ENCODE data around the gene MAN2A1.

Gene MAN2A1

DNA sequence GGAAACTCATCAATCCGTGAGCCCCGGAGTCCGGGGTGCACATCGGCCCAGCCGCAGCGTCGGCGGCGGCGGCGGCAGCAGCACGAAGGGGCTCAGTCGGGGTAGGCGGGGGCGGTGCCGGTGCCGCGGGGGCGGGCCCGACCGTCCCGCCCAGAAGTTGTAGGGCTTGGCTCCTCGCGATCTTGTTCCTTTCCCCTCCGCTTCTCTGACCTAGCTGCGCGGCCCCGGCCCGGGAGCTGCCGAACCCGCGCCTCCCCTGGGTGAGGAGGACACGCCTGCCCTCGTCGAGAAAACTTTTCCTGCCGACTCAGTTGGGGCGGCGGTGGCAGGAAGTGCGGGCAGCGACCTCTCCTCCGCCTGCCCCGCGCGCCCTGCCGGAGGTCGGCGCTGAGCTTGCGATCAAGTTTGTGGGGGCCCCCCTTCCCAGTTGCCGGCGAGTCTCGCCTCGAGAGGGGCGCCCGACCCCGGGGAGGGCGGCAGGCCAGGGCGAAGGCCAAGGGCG is at the start of gene MAN2A1:
Gene MAN2A1, plus strand, starts transcription at position 188 of the 502 bp plus-strand sequence. CDS start 491 bp downstream, outside the sequence.
- peak within 1 kb of the TSS; percentile 83 for H3K27ac ChIP-seq (ENCODE audit: low read depth, low read length)
- peaks cover 14% of the 10 kb centered on the region for H3K4me1 ChIP-seq (ENCODE audit: control insufficient read depth, insufficient read depth, low read length)
- no peaks in the 10 kb centered on the region for H3K36me3 ChIP-seq (ENCODE audit: control insufficient read depth, insufficient read depth, low read length)
- H3K4me3 ChIP-seq (ENCODE audit: low read length): peak within 1 kb of the TSS; percentile 86
- no peaks in the 10 kb centered on the region for H3K27me3 ChIP-seq (ENCODE audit: control insufficient read depth, insufficient read depth, low read length)
- peak within 1 kb of the TSS; percentile 86 for H3K9ac ChIP-seq (ENCODE audit: low read length)

DNA sequence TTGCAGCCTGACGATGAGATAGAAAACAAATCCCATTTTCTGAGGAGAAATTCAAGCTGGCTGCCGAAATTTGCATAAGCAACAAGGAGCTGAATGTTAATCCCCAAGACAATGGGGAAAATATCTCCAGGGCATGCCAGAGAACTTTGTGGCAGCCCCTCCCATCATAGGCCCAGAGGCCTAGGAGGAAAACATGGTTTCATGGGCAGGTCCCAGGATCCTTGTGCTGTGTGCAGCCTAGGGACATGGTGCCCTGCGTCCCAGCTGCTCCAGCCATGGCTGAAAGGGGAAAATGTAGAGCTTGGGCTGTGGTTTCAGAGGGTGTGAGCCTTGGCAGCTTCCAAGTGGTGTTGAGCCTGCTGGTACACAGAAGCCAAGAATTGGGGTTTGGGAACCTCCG is 48.8 kb upstream of the MAN2A1 start:
- H3K4me3 ChIP-seq (ENCODE audit: low read length): no peak overlapping the region
- H3K4me1 ChIP-seq (ENCODE audit: control insufficient read depth, insufficient read depth, low read length): peaks cover 5% of the 10 kb centered on the region
- H3K36me3 ChIP-seq (ENCODE audit: control insufficient read depth, insufficient read depth, low read length): no peaks in the 10 kb centered on the region
- no peak overlapping the region for H3K27ac ChIP-seq (ENCODE audit: low read depth, low read length)
- no peak overlapping the region for H3K9ac ChIP-seq (ENCODE audit: low read length)
- H3K27me3 ChIP-seq (ENCODE audit: control insufficient read depth, insufficient read depth, low read length): no peaks in the 10 kb centered on the region

DNA sequence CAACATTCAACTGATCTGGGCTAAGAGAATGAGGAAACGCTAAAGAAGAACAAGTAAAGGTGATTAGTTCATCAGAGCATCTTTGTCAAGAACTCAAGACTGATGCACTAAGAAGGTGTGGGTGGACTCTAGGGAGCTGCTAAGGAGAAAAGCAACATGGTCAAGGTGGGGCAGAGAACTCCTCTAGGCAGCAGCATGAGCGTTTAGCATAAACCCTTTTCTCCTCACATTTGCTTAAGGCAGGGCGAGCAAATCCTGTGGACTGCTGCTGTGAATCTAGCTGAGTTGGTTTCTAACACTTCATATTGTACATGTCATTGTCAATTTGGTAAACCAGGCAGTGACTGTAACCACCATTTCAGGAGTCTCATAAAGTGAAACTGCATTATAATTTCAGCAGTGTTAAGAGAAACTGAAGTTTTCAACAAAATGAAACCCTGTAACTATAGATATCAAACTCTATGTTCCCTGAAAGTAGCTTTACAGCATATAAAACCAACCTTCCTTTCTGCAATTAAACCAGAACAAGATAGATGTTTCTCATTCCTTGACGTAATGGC is 45.9 kb upstream of the MAN2A1 start:
- no peak overlapping the region for H3K4me3 ChIP-seq (ENCODE audit: low read length)
- H3K36me3 ChIP-seq (ENCODE audit: control insufficient read depth, insufficient read depth, low read length): no peaks in the 10 kb centered on the region
- H3K27me3 ChIP-seq (ENCODE audit: control insufficient read depth, insufficient read depth, low read length): no peaks in the 10 kb centered on the region
- peaks cover 5% of the 10 kb centered on the region for H3K4me1 ChIP-seq (ENCODE audit: control insufficient read depth, insufficient read depth, low read length)
- H3K9ac ChIP-seq (ENCODE audit: low read length): no peak overlapping the region
- H3K27ac ChIP-seq (ENCODE audit: low read depth, low read length): no peak overlapping the region

DNA sequence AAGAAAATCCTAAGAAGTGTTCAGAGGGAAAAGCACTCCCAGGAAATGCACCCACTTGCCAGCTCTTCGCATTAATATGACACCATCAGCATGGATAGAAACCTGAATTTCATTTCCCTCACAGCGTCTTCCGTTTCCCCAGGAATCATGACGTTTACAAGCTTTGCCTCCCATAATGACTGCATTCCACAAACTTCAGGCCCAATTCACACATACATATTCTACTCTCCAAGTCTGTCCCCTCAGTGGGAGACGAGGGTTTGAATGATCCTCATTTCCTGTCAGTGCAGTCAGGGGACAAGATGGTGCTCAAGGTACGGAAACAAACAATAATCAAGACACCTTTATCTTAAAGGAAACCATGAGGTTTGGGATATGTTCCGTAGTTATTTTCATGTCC is 44.9 kb upstream of the MAN2A1 start:
- Histone ChIP-seq H3K4me3 (ENCODE audit: low read length) (no peak overlapping the region), H3K9ac (ENCODE audit: low read length) (no peak overlapping the region), H3K4me1 (ENCODE audit: control insufficient read depth, insufficient read depth, low read length) (peaks cover 5% of the 10 kb centered on the region), H3K36me3 (ENCODE audit: control insufficient read depth, insufficient read depth, low read length) (no peaks in the 10 kb centered on the region), H3K27ac (ENCODE audit: low read depth, low read length) (no peak overlapping the region), H3K27me3 (ENCODE audit: control insufficient read depth, insufficient read depth, low read length) (no peaks in the 10 kb centered on the region)

DNA sequence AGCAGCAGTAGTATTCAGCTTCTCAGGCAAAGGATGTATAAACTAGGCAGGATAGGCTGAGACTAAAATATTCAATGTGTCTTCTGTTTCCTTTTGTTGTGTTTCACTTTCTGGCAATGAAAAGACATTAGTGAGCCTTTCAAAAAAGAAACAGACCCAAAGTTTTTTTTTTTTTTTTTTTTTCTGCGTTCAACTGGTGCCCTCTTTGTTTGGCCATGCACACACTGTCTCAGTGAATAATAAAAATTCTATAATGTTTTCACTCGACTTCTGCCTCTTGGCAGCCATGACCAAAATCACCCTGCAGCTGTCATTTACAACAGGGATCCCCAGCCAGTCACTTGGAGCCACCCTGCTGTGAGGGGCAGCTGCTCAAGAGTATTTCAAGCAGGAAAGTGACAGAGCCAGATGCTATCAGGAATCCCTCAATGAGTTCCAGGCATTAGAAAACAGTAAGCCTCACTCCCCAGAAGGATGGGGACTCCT is 44.0 kb upstream of the MAN2A1 start:
- H3K36me3 ChIP-seq (ENCODE audit: control insufficient read depth, insufficient read depth, low read length): no peaks in the 10 kb centered on the region
- H3K27me3 ChIP-seq (ENCODE audit: control insufficient read depth, insufficient read depth, low read length): no peaks in the 10 kb centered on the region
- H3K4me3 ChIP-seq (ENCODE audit: low read length): no peak overlapping the region
- H3K27ac ChIP-seq (ENCODE audit: low read depth, low read length): no peak overlapping the region
- H3K9ac ChIP-seq (ENCODE audit: low read length): no peak overlapping the region
- H3K4me1 ChIP-seq (ENCODE audit: control insufficient read depth, insufficient read depth, low read length): peaks cover 5% of the 10 kb centered on the region

DNA sequence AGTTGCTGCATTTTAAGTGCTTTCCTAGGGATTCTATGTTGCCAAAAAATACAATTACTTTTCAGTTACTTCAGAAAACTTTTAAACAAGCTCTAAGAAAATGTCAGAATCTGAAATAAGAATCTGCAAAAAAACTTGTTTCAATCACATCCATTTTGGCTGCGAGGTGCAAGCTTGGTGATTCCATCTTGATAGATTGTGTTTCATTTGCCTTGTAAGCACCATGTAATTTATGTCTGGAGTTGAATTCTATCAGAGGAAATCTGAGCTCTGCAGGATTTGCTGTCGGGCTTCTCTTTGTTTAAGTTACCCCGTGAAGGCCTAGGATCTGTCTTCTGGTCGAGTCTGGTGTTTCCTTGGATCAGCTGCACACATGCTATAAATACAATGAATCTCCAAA is 40.4 kb upstream of the MAN2A1 start:
- Histone ChIP-seq H3K36me3 (ENCODE audit: control insufficient read depth, insufficient read depth, low read length) (no peaks in the 10 kb centered on the region), H3K4me3 (ENCODE audit: low read length) (no peak overlapping the region)

DNA sequence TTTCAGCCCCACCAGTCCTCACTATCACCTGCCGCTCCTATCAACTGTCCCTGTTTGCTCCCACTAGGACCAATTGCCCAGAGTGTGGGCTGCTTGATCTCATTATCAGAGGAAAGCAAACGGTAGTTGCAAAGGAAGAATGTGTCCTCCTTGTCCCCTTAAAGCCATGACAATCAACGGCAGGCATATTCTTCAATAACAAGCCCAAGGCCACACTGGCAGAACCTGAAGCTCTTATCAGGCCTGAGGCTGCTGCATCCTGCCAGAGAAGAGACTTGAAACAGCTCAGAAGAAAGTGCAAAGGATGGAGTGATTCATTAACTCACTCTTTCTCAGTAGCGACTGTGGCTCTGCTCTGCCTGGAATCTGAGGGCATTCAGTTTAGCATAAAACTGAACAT is 39.2 kb upstream of the MAN2A1 start:
- H3K27ac ChIP-seq (ENCODE audit: low read depth, low read length): no peak overlapping the region
- H3K9ac ChIP-seq (ENCODE audit: low read length): no peak overlapping the region
- no peaks in the 10 kb centered on the region for H3K36me3 ChIP-seq (ENCODE audit: control insufficient read depth, insufficient read depth, low read length)
- H3K4me3 ChIP-seq (ENCODE audit: low read length): no peak overlapping the region
- H3K4me1 ChIP-seq (ENCODE audit: control insufficient read depth, insufficient read depth, low read length): no peaks in the 10 kb centered on the region
- H3K27me3 ChIP-seq (ENCODE audit: control insufficient read depth, insufficient read depth, low read length): no peaks in the 10 kb centered on the region

More for the DNA sequence above, 40.4 kb upstream of the MAN2A1 start:
- Histone ChIP-seq H3K4me1 (ENCODE audit: control insufficient read depth, insufficient read depth, low read length) (peaks cover 4% of the 10 kb centered on the region), H3K27ac (ENCODE audit: low read depth, low read length) (no peak overlapping the region), H3K9ac (ENCODE audit: low read length) (no peak overlapping the region), H3K27me3 (ENCODE audit: control insufficient read depth, insufficient read depth, low read length) (no peaks in the 10 kb centered on the region)

DNA sequence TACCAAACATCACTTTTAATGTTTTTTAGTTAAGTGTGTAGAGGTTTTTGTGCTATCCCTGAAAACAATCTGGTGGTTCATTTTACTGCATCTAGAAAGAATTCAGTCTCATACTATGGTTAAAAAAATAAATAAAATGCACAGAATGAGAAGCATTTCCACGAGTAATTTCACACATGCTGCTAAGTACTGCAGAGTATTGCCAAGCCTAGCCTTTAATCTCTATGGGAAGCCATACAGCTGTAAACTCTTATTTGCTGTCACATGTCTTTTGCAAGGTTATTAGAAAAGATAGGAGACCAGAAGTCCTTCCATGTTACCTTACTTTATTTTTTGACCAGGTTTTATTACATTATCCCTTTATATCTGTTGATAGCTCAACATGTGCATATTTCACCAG is 37.6 kb upstream of the MAN2A1 start:
- no peaks in the 10 kb centered on the region for H3K4me1 ChIP-seq (ENCODE audit: control insufficient read depth, insufficient read depth, low read length)
- no peak overlapping the region for H3K9ac ChIP-seq (ENCODE audit: low read length)
- H3K27ac ChIP-seq (ENCODE audit: low read depth, low read length): no peak overlapping the region
- H3K36me3 ChIP-seq (ENCODE audit: control insufficient read depth, insufficient read depth, low read length): no peaks in the 10 kb centered on the region
- no peak overlapping the region for H3K4me3 ChIP-seq (ENCODE audit: low read length)
- no peaks in the 10 kb centered on the region for H3K27me3 ChIP-seq (ENCODE audit: control insufficient read depth, insufficient read depth, low read length)

DNA sequence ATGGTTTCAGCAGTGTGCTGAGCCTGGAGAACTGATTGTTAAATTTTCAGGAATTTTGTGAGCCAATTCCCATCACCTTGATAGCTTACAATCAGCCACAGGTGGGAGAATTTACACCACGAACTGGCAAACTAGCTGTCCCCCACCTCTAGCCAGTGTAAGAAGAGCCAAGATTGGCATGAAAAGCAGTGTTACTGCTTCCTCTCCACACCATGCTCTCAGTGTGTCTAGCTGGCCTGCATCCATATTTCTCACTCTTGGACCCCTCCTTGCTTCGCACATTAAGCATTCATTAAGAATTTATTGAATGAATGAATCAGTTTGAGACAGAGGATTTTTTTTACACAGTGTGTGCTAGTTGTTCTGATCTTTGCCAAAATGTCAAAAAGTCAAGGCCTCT is 36.7 kb upstream of the MAN2A1 start:
- Histone ChIP-seq H3K27me3 (ENCODE audit: control insufficient read depth, insufficient read depth, low read length) (no peaks in the 10 kb centered on the region), H3K4me3 (ENCODE audit: low read length) (no peak overlapping the region), H3K36me3 (ENCODE audit: control insufficient read depth, insufficient read depth, low read length) (no peaks in the 10 kb centered on the region), H3K4me1 (ENCODE audit: control insufficient read depth, insufficient read depth, low read length) (no peaks in the 10 kb centered on the region), H3K27ac (ENCODE audit: low read depth, low read length) (no peak overlapping the region), H3K9ac (ENCODE audit: low read length) (no peak overlapping the region)

DNA sequence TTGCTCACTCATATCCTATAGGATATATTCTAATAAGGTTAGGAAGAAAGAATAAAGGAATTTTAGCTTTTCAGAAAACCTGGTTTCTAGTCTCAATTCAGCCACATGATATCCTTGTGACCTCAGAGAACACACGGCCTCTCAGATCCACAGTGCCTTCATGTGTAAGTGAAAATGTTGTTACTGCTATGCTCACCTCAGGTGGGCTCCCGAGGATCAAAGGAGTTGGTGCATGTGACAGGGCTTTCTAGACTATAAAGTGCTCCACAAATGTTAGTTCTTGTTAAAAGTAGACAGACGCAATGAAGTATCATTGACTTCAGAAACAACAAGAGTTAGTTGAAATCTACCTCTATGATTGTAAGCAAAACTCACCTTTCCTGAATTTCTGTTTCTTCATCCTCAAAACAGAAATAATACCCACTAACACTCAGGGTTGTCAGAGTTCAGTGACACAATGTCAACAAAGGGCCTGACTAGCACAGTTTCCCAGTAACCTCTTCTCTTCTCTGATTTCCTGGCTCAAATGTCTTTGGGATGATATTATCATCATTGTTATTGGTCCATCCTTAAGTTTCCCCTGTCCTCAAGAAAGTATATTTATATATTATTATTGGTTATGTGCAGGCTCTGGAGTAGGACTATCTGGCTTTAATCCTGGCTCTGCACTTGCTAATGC is 36.0 kb upstream of the MAN2A1 start:
- H3K9ac ChIP-seq (ENCODE audit: low read length): no peak overlapping the region
- no peaks in the 10 kb centered on the region for H3K4me1 ChIP-seq (ENCODE audit: control insufficient read depth, insufficient read depth, low read length)
- H3K27ac ChIP-seq (ENCODE audit: low read depth, low read length): no peak overlapping the region
- no peaks in the 10 kb centered on the region for H3K27me3 ChIP-seq (ENCODE audit: control insufficient read depth, insufficient read depth, low read length)
- no peaks in the 10 kb centered on the region for H3K36me3 ChIP-seq (ENCODE audit: control insufficient read depth, insufficient read depth, low read length)
- no peak overlapping the region for H3K4me3 ChIP-seq (ENCODE audit: low read length)

DNA sequence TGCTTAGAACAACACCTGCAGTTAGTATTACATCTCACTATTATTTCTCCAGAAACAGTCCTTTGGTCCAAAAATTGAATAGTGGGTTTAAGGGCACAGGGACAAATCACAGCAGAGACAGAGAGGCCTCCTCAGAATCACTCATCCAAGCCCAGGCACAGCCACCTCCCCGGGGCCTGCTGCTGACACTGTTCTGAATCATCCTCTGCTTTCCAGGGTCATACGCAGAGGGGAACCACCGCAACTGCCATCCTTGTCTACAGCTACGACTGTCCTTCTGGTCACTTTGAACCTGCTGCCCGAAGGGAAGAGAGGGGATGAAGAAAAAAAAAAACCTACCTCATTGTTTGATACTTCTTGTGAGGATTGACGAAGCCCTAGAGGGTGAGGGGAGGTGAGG is 35.3 kb upstream of the MAN2A1 start:
- Histone ChIP-seq H3K4me1 (ENCODE audit: control insufficient read depth, insufficient read depth, low read length) (no peaks in the 10 kb centered on the region), H3K36me3 (ENCODE audit: control insufficient read depth, insufficient read depth, low read length) (no peaks in the 10 kb centered on the region), H3K4me3 (ENCODE audit: low read length) (no peak overlapping the region), H3K9ac (ENCODE audit: low read length) (no peak overlapping the region), H3K27ac (ENCODE audit: low read depth, low read length) (no peak overlapping the region), H3K27me3 (ENCODE audit: control insufficient read depth, insufficient read depth, low read length) (no peaks in the 10 kb centered on the region)

DNA sequence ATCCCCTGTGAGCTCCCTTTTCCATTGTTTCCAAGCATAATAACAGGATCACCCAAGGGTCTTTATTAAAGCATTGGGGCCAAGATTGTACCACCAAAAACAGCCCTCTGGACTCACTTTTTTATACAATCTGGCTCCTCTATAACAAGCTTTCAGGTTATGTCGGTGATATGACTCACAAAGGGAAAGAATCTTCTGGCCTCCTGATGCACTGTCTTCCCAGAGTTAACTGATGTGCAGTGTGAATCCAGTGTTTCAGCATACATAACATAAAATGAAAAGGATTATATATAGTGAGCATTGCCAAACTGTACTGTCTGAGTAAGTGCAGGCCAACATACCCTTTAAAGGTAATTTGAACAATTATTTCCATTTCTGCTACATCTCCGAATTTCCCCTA is 33.9 kb upstream of the MAN2A1 start:
- no peak overlapping the region for H3K4me3 ChIP-seq (ENCODE audit: low read length)
- H3K27me3 ChIP-seq (ENCODE audit: control insufficient read depth, insufficient read depth, low read length): no peaks in the 10 kb centered on the region
- H3K9ac ChIP-seq (ENCODE audit: low read length): no peak overlapping the region
- H3K27ac ChIP-seq (ENCODE audit: low read depth, low read length): no peak overlapping the region
- no peaks in the 10 kb centered on the region for H3K36me3 ChIP-seq (ENCODE audit: control insufficient read depth, insufficient read depth, low read length)
- no peaks in the 10 kb centered on the region for H3K4me1 ChIP-seq (ENCODE audit: control insufficient read depth, insufficient read depth, low read length)

DNA sequence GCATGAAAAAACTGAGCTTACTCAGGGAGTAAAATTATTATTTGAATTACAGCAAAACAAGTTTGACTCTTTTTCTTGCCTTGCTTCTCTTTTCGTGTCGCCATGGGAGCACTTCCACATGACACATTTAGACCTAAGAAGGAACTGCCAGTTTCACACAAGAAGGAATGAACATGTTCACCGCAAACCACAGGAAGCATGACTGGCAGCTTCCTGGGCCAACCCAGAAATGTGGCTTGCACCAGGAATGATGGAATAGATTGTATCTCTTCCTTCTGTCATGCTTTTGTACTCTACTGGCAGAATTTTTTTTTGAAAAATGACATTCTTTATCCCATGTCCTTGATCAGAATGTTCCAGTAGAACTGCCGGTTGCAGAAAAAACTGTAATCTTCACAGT is 32.9 kb upstream of the MAN2A1 start:
- H3K27me3 ChIP-seq (ENCODE audit: control insufficient read depth, insufficient read depth, low read length): no peaks in the 10 kb centered on the region
- no peak overlapping the region for H3K4me3 ChIP-seq (ENCODE audit: low read length)
- no peaks in the 10 kb centered on the region for H3K36me3 ChIP-seq (ENCODE audit: control insufficient read depth, insufficient read depth, low read length)
- no peak overlapping the region for H3K9ac ChIP-seq (ENCODE audit: low read length)
- no peaks in the 10 kb centered on the region for H3K4me1 ChIP-seq (ENCODE audit: control insufficient read depth, insufficient read depth, low read length)
- H3K27ac ChIP-seq (ENCODE audit: low read depth, low read length): no peak overlapping the region
